Measurements from ENCODE around the gene KIZ. TPM values are rescaled to one million over a fixed set of nuclear protein-coding genes. Genes with fewer than 3 reads are reported as not detected.

The KIZ gene
- total RNA-seq, 1 donor: 40.5 TPM

DNA sequence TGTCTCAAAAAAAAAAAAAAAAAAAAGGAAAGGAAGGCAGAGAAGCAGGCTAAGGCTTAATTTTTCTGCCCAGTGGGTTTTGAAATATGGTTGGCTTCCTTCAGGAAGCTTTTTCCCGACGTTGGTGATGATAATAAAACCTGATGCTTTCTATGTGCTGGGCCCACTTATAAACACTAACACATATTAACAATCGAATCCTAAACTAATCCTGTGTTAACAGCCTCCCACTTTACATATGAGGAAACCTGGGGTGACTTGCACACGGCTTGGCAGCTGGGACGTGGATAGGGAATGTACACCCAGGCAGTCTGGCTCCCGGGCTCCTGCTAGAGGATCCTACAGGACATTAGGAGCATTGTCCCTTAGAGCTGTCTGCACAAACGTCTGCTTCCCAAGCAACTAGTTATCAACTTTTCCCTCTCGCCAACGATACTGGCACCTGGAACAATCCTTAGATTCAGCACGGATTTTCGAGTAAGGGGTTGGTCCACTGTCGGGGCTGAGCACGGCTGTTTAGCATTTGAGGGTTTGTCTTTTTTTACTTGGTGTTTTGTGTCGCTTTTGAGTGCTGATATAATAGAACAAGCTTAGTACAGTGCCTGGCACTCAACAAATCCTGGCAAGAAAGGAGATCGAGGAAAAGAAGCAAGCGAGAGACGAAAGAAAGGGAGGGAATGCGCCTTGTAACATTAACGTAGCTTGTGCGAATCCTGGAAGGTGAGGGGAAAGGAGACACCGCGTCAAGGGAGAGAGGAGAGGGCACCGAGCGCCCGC, 622 bp upstream of the KIZ start:
- Histone ChIP-seq H3K36me3 (ENCODE audit: insufficient read depth, low read length) (no peaks in the 10 kb centered on the region), H3K9me3 (ENCODE audit: low read depth, low read length) (no peaks in the 10 kb centered on the region), H4K20me1 (ENCODE audit: insufficient read depth, low read length) (no peaks in the 10 kb centered on the region), H2AFZ (ENCODE audit: low read length) (peak overlapping the region; percentile 100), H3K79me2 (ENCODE audit: insufficient read depth, low read length) (peaks cover 5% of the 10 kb centered on the region), H3K4me2 (ENCODE audit: insufficient read depth, low read length) (peak overlapping the region; percentile 100), H3K27ac (ENCODE audit: low read depth, low read length) (peak overlapping the region; percentile 64), H3K4me3 (ENCODE audit: insufficient read depth, low read length) (peak overlapping the region; percentile 95), H3K27me3 (ENCODE audit: insufficient read depth, low read length) (no peaks in the 10 kb centered on the region), H3K4me1 (ENCODE audit: insufficient read depth, low read length) (peaks cover 6% of the 10 kb centered on the region)
- TF ChIP-seq, protein P1, sequence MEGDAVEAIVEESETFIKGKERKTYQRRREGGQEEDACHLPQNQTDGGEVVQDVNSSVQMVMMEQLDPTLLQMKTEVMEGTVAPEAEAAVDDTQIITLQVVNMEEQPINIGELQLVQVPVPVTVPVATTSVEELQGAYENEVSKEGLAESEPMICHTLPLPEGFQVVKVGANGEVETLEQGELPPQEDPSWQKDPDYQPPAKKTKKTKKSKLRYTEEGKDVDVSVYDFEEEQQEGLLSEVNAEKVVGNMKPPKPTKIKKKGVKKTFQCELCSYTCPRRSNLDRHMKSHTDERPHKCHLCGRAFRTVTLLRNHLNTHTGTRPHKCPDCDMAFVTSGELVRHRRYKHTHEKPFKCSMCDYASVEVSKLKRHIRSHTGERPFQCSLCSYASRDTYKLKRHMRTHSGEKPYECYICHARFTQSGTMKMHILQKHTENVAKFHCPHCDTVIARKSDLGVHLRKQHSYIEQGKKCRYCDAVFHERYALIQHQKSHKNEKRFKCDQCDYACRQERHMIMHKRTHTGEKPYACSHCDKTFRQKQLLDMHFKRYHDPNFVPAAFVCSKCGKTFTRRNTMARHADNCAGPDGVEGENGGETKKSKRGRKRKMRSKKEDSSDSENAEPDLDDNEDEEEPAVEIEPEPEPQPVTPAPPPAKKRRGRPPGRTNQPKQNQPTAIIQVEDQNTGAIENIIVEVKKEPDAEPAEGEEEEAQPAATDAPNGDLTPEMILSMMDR (IDR thresholded peaks at IDR 0.05; ENCODE audit: extremely low read depth, low read depth, low read length): peak; percentile 26
- DNase-seq (ENCODE audit: insufficient read length, low spot score, missing footprints): peak; percentile 59

DNA sequence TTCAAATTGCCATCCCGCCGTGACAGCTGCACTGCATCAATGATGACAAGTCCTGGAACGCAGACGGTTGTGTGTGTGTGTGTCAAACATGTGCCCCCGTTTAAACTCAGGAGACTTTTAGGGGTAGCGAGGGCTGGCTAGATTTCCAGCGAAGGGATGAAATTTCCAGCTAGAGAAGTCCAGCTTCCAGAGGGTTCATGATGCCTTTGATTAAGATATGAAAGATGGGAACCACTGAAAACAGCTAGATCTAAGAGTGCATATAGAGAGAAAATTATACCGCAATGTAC, 644 bp downstream of the KIZ start:
- Histone ChIP-seq H3K9me3 (ENCODE audit: low read depth, low read length) (no peaks in the 10 kb centered on the region), H3K4me2 (ENCODE audit: insufficient read depth, low read length) (peak overlapping the region; percentile 94), H3K79me2 (ENCODE audit: insufficient read depth, low read length) (peaks cover 5% of the 10 kb centered on the region), H3K4me3 (ENCODE audit: insufficient read depth, low read length) (peak overlapping the region; percentile 95), H3K36me3 (ENCODE audit: insufficient read depth, low read length) (no peaks in the 10 kb centered on the region), H3K27me3 (ENCODE audit: insufficient read depth, low read length) (no peaks in the 10 kb centered on the region), H4K20me1 (ENCODE audit: insufficient read depth, low read length) (no peaks in the 10 kb centered on the region), H3K27ac (ENCODE audit: low read depth, low read length) (peak overlapping the region; percentile 57), H3K4me1 (ENCODE audit: insufficient read depth, low read length) (peaks cover 6% of the 10 kb centered on the region), H2AFZ (ENCODE audit: low read length) (peak overlapping the region; percentile 97)
- TF ChIP-seq, protein P1 (IDR thresholded peaks at IDR 0.05; ENCODE audit: extremely low read depth, low read depth, low read length): no peak
- peak; percentile 38 for DNase-seq (ENCODE audit: insufficient read length, low spot score, missing footprints)

DNA sequence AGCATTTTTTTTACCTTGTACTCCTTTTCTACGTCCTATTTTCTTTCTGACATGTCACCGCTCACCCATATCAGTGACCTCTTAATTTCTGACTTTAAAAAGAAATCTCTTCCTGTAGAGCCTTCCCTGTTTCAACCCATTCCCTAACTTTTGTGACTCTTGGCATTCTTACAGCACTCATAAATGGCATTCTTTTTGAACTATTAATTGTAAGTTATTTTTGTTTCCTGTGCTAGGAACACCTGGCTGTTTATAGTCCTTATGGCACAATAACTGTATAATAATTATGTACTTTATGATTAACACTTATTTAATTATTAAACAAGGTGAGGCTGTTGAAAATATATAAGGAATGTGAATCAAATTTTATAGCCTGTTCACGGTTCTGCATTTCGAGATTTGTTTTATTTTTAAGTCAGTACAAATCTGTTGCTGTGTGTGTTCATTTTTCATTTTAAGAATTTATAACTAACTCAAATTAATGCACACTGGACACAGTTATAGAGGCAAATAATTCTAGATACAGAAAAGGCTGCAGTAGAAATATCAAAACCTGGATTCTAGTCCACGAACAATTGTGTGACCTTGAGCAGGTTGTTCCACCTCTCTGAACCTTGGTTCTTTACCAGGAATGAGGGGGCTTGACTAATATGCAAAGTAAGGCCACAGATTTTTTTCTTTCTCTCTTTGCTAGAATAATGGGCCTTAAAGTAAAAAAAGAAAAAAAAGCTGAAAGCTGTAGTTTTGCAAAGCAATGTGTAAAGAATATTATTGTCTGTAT, 1.5 kb downstream of the KIZ start:
- H3K27ac ChIP-seq (ENCODE audit: low read depth, low read length): no peak overlapping the region
- DNase-seq (ENCODE audit: insufficient read length, low spot score, missing footprints): peak; percentile 18
- H3K27me3 ChIP-seq (ENCODE audit: insufficient read depth, low read length): no peaks in the 10 kb centered on the region
- peak overlapping the region; percentile 94 for H3K4me2 ChIP-seq (ENCODE audit: insufficient read depth, low read length)
- no peak overlapping the region for H2AFZ ChIP-seq (ENCODE audit: low read length)
- H3K79me2 ChIP-seq (ENCODE audit: insufficient read depth, low read length): peaks cover 5% of the 10 kb centered on the region
- H3K4me3 ChIP-seq (ENCODE audit: insufficient read depth, low read length): peak overlapping the region; percentile 95
- TF ChIP-seq, protein P1 (IDR thresholded peaks at IDR 0.05; ENCODE audit: extremely low read depth, low read depth, low read length): no peak
- no peaks in the 10 kb centered on the region for H4K20me1 ChIP-seq (ENCODE audit: insufficient read depth, low read length)
- no peaks in the 10 kb centered on the region for H3K36me3 ChIP-seq (ENCODE audit: insufficient read depth, low read length)
- H3K9me3 ChIP-seq (ENCODE audit: low read depth, low read length): no peaks in the 10 kb centered on the region
- H3K4me1 ChIP-seq (ENCODE audit: insufficient read depth, low read length): peaks cover 6% of the 10 kb centered on the region

DNA sequence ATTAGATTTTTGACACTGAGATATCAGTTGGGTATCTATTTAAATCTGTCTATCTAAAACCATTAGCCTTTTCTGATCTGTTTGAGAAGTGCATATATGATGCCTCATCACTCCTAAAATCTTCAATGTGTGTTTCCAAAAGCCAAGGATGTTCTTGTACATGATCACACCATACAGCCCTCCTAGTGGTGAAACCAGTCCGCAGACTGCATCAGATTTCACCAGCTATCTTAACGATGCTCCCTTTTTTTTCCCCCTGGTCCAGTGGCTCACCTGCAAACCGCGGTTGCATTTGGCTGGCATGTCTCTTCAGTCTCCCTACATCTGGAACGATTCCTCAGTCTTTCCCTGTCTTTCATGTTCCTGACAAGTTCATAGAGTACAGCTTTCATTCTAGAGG, 4.0 kb downstream of the KIZ start:
- no peaks in the 10 kb centered on the region for H3K9me3 ChIP-seq (ENCODE audit: low read depth, low read length)
- peaks cover 6% of the 10 kb centered on the region for H3K4me1 ChIP-seq (ENCODE audit: insufficient read depth, low read length)
- H2AFZ ChIP-seq (ENCODE audit: low read length): no peak overlapping the region
- H3K36me3 ChIP-seq (ENCODE audit: insufficient read depth, low read length): peaks cover 8% of the 10 kb centered on the region
- no peaks in the 10 kb centered on the region for H4K20me1 ChIP-seq (ENCODE audit: insufficient read depth, low read length)
- DNase-seq (ENCODE audit: insufficient read length, low spot score, missing footprints): no peak
- H3K27ac ChIP-seq (ENCODE audit: low read depth, low read length): no peak overlapping the region
- H3K4me2 ChIP-seq (ENCODE audit: insufficient read depth, low read length): no peak overlapping the region
- H3K27me3 ChIP-seq (ENCODE audit: insufficient read depth, low read length): no peaks in the 10 kb centered on the region
- TF ChIP-seq, protein P1 (IDR thresholded peaks at IDR 0.05; ENCODE audit: extremely low read depth, low read depth, low read length): no peak
- H3K79me2 ChIP-seq (ENCODE audit: insufficient read depth, low read length): peaks cover 5% of the 10 kb centered on the region
- H3K4me3 ChIP-seq (ENCODE audit: insufficient read depth, low read length): no peak overlapping the region
